Esophagus (tissue), 2 donors: ENCODE data around the gene FGF11. TPM values are rescaled to one million over a fixed set of nuclear protein-coding genes. Genes with fewer than 3 reads are reported as not detected.
"Not testable (repeated sequence)": the region's sequence is repeated elsewhere in the genome, so short reads cannot be mapped to it uniquely, and the experiment has no call there.

ENCODE experiments used
- H3K27ac ChIP-seq, 2 donors: one replicate each; pipeline ENCODE4 v1.5.1; 2013; ENCODE audit warnings: low read depth in 2 of 2, mild to moderate bottlenecking in 2 of 2, inconsistent platforms in 1 of 2, low read length in 1 of 2, moderate library complexity in 1 of 2
- H3K27me3 ChIP-seq, 2 donors: one replicate each; pipeline ENCODE4 v1.6.1; 2013; ENCODE audit warnings: low read length in 2 of 2, control low read depth in 1 of 2, mild to moderate bottlenecking in 1 of 2; ENCODE audit not compliant: insufficient read depth in 2 of 2, control insufficient read depth in 1 of 2
- H3K36me3 ChIP-seq, 2 donors: one replicate each; pipeline ENCODE4 v1.6.1; 2013; ENCODE audit warnings: low read length in 1 of 2; ENCODE audit not compliant: control insufficient read depth in 2 of 2, insufficient read depth in 2 of 2
- H3K4me1 ChIP-seq, 2 donors: one replicate each; pipeline ENCODE4 v1.6.1; 2013; ENCODE audit warnings: low read length in 1 of 2; ENCODE audit not compliant: control insufficient read depth in 2 of 2, insufficient read depth in 2 of 2
- H3K4me3 ChIP-seq, 2 donors: one replicate each; pipeline ENCODE4 v1.5.1; 2013; ENCODE audit warnings: low read length in 2 of 2, mild to moderate bottlenecking in 2 of 2, low read depth in 1 of 2, moderate library complexity in 1 of 2
- H3K9me3 ChIP-seq, 2 donors: one replicate each; pipeline ENCODE4 v1.6.1; 2013; ENCODE audit warnings: mild to moderate bottlenecking in 2 of 2, low read depth in 1 of 2, low read length in 1 of 2, moderate library complexity in 1 of 2; ENCODE audit not compliant: control insufficient read depth in 2 of 2, insufficient read depth in 1 of 2
- WGBS, 2 donors: extraction: QIAGEN DNeasy Blood & Tissue Kit; methylation state at CpG; one replicate each; pipeline ENCODE4 v1.1.7; 2013; 5-methylcytosine and 5-hydroxymethylcytosine counted together
- polyA plus RNA-seq, 2 donors: library from polyadenylated mRNA; stranded (reverse); fragments of 200-250 nt; gene quantifications; one replicate each; pipeline ENCODE4 v1.2.3, GENCODE V29; 2013
- donor health status: healthy with polysubstance abuse.
- donor health status: Bipolar disorder and iron deficiency.

The FGF11 gene
- polyA plus RNA-seq, 2 donors = 5.6 to 16.5 TPM

DNA sequence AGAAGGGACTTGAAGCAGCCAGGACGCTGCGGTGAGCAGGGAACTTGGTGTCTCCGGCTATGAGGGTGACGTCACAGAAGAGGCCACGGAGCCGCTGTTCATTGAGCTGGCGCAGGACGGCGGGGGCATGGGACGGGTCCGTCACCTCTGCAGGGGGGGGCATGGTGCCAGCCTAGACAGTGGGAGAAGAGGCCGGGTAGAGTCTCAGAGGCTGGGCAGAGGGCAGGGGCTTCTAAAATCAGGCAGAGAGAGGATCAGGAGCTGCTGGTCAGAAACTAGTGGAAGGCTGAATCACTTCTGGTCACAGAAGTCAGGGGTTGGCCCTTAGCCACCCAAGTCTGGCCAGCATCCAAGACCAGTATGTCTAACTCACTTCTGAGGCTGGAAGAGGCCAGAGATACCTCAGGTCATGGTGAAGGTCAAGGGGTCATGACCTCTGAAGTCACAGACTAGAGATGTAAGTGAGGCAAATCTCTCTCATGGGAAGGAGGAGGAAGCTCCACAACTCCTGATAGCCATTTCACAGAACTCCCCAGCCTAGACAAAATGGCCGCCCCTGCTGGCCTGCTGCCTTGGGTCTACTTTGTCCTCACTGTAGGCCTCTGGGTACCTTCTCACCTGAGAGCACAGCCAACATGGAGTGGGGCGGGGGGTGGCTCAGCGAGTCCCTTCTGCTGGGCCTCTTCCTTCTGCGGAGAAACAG lies 27.5 kb downstream of the FGF11 start:
- Histone ChIP-seq H3K36me3 (peaks cover 0 to 33% of the 10 kb centered on the region in 2 donors), H3K4me3 (no peak overlapping the region), H3K27ac (peak overlapping the region in 1 of 2 donors; percentile 58), H3K9me3 (peaks cover 0 to 2% of the 10 kb centered on the region in 2 donors), H3K27me3 (no peaks in the 10 kb centered on the region), H3K4me1 (peaks cover 0 to 1% of the 10 kb centered on the region in 2 donors)
- WGBS, 2 donors = 83 to 84% methylated on average over 16 of the region's 16 CpGs

DNA sequence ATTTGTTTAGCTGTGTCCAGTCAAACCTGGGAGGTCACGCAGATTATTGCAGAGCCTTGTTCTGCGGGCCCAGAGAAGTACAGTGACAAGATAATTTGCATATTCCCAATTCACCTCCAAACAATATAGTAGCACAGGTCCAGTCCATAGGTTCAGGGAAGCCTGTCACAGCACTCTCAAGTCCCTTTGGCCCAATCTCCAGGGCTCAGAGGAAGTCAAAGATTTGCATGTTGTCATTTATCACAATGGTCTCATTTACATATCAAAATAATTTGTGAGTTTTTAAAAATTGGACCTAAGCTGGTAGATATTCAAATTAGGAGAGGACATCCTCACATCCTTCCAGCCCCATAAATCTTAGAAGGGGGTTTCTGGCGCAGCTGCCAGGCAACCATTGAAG lies 28.2 kb downstream of the FGF11 start:
- WGBS, 2 donors = 91 to 93% methylated on average over 3 of the region's 3 CpGs
- peaks cover 0 to 2% of the 10 kb centered on the region in 2 donors for H3K9me3 ChIP-seq
- peaks cover 0 to 29% of the 10 kb centered on the region in 2 donors for H3K36me3 ChIP-seq
- peaks cover 0 to 3% of the 10 kb centered on the region in 2 donors for H3K4me1 ChIP-seq
- no peaks in the 10 kb centered on the region for H3K27me3 ChIP-seq
- H3K27ac ChIP-seq = peak overlapping the region in 1 of 2 donors; percentile 58
- no peak overlapping the region for H3K4me3 ChIP-seq

DNA sequence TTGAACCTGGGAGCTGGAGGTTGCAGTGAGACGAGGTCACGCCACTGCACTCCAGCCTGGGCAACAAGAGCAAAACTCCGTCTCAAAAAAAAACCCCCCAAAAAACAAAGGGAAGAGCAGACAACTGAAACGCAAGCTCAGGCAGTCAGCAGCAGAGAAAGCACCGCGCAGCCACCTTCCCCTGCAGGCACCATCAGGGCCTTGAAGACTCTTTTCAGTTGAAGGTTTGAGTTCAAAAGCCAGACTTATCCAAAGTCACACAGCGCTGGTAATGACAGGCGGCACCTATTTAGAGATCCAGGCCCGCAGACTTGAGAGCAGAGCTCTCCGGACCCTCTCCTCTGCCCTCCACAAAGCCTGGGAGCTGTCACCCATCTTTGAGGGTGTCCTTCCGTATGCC lies 29.0 kb downstream of the FGF11 start:
- peaks cover 0 to 21% of the 10 kb centered on the region in 2 donors for H3K36me3 ChIP-seq

DNA sequence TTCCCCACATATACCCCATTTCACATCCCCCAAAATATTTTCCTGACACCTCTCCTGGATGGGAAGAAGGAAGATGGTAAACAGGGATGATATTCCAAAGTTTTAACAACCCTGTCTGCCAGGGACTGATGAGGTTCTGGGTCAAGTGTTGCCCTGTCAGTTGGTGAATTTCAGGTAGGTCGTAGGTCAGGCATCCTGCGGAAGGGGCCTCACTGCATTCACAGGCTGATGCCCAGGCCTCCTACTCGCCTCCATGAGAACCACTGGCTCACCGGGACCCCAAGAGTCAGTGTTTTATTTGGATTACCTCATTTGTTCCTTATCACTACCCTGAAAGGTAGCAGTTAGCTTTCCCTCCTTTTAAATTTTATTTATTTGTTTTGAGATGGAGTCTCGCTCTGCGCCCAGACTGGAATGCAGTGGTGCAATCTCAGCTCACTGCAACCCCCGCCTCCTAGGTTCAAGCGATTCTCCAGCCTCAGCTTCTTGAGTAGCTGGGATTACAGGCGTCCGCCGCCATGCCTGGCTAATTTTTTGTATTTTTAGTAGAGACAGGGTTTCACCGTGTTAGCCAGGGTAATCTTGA lies 29.6 kb downstream of the FGF11 start:
- Histone ChIP-seq H3K4me1 (peaks cover 0 to 3% of the 10 kb centered on the region in 2 donors), H3K36me3 (peaks cover 0 to 15% of the 10 kb centered on the region in 2 donors), H3K27ac (no peak overlapping the region), H3K9me3 (peaks cover 0 to 2% of the 10 kb centered on the region in 2 donors), H3K27me3 (no peaks in the 10 kb centered on the region), H3K4me3 (no peak overlapping the region)
- 77 to 82% methylated on average over 12 of the region's 12 CpGs for WGBS, 2 donors

More for the DNA sequence above, 29.0 kb downstream of the FGF11 start:
- Histone ChIP-seq H3K4me3 (no peak overlapping the region), H3K9me3 (peaks cover 0 to 2% of the 10 kb centered on the region in 2 donors), H3K27ac (no peak overlapping the region), H3K27me3 (no peaks in the 10 kb centered on the region), H3K4me1 (peaks cover 0 to 3% of the 10 kb centered on the region in 2 donors)
- WGBS, 2 donors = 88 to 93% methylated on average over 11 of the region's 11 CpGs

DNA sequence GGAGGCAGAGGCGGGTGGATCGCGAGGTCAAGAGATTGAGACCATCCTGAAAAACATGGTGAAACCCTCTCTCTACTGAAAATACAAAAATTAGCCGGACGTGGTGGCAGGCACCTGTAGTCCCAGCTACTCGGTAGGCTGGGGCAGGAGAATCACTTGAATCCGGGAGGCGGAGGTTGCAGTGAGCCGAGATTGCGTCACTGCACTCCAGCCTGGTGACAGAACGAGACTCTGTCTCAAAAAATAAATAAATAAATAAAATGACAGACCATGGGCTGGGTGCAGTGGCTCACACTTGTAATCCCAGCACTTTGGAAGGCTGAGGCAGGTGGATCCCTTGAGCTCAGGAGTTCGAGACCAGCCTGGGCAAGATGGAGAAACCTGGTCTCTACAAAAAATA lies 30.5 kb downstream of the FGF11 start:
- H3K27ac ChIP-seq, H3K27me3 ChIP-seq, H3K4me1 ChIP-seq, H3K9me3 ChIP-seq, H3K4me3 ChIP-seq: not testable (repeated sequence)
- H3K36me3 ChIP-seq = peaks cover 0 to 13% of the 10 kb centered on the region in 2 donors
- 93 to 96% methylated on average over 12 of the region's 12 CpGs for WGBS, 2 donors

DNA sequence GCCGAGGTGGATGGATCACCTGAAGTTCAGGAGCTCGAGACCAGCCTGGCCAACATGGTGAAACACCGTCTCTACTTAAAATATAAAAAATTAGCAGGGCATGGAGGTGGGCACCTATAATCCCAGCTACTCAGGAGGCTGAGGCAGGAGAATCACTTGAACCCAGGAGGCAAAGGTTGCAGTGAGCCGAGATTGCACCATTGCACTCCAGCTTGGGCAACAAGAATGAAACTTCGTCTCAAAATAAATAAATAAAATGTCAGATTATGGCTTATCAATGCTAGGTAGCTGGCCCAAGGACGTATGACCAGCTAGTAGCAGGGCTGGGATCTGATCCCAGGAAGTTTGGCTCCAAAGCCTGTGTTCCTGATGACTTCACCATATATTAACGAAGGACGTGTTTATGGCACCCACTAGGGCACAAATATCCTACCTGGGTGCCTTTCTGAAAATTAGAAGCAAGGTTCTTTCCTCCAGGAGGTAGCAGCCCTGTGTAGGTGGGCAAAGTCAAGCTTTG lies 31.2 kb downstream of the FGF11 start:
- peaks cover 0 to 12% of the 10 kb centered on the region in 2 donors for H3K36me3 ChIP-seq
- H3K27me3 ChIP-seq, H3K27ac ChIP-seq, H3K4me1 ChIP-seq, H3K4me3 ChIP-seq, H3K9me3 ChIP-seq: not testable (repeated sequence)
- 73 to 80% methylated on average over 8 of the region's 8 CpGs for WGBS, 2 donors

DNA sequence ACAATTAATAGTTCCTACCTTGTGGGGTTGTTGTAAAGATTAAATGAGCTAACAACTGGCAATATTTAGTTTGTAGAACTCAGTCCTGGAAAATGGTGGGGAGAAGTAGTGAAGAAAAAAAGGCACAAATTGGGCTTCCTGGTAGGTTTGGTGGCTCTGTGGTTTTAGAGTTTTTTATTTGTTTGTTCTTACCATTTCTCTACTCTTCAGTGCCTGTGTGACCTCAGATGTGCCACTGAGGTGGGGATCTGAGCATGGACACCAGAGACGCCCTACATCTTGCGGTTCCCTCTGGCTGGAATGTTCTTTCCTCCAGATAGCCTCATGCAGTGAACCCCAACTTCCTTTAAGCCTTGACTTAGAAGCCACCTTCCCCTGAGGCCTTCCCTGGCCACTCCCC lies 32.4 kb downstream of the FGF11 start:
- no peak overlapping the region for H3K4me3 ChIP-seq
- H3K4me1 ChIP-seq = peaks cover 6 to 15% of the 10 kb centered on the region in 2 donors
- peaks cover 0 to 2% of the 10 kb centered on the region in 2 donors for H3K9me3 ChIP-seq
- peak overlapping the region in 1 of 2 donors; percentile 27 for H3K27ac ChIP-seq
- 61 to 67% methylated on average over 2 of the region's 2 CpGs for WGBS, 2 donors
- H3K27me3 ChIP-seq = no peaks in the 10 kb centered on the region
- H3K36me3 ChIP-seq = peaks cover 0 to 2% of the 10 kb centered on the region in 2 donors

DNA sequence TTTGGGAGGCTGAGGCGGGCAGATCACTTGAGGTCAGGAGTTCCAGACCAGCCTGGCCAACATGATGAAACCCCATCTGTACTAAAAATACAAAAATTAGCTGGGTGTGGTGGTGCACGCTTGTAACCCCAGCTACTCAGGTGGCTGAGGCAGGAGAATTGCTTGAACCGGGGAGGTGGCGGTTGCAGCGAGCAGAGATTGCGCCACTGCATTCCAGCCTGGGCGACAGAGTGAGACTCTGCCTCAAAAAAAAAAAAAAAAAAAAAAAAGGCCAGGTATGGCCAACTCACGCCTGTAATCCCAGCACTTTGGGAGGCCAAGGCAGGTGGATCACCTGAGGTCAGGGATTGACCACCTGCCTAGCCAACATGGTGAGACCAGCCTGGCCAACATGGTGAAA lies 35.5 kb downstream of the FGF11 start:
- Histone ChIP-seq H3K4me1 (peaks cover 12 to 31% of the 10 kb centered on the region in 2 donors), H3K27ac (peak overlapping the region in 1 of 2 donors; percentile 96)
- WGBS, 2 donors = 65 to 71% methylated on average over 8 of the region's 8 CpGs
- H3K9me3 ChIP-seq, H3K27me3 ChIP-seq, H3K36me3 ChIP-seq, H3K4me3 ChIP-seq: not testable (repeated sequence)

DNA sequence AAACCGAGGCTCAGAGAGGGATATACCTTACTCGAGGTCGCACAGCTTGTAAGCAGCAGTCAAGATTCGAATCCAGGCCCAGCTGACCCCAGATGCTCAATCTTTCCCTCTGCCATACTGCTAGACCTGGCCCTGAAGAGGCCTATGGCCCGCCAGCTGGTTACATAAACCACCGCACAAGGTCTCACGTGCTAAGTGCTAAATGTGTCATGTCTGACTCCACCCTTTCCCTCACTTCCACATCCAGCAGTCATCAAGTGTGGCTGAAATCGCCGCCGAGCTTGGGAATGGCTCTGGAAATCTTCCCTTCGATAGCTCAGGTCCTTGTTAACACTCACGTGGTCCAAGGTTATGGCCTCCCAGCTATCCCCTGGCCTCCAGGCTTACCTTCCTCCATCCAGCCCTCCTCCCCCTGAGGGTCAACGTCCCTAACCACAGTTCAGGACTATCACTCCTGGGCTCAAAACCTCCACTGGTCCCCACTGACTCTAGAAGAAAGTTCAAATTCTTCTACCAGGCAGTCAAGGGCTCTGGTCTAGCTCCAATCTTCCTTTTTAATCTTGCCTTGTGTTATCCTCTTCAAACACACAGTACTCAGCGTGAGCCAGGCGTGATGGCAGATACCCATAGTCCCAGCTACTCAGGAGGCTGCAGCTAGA lies 36.6 kb downstream of the FGF11 start:
- peak overlapping the region; percentile 96 to 100 for H3K27ac ChIP-seq
- no peak overlapping the region for H3K4me3 ChIP-seq
- H3K36me3 ChIP-seq = no peaks in the 10 kb centered on the region
- H3K4me1 ChIP-seq = peaks cover 12 to 31% of the 10 kb centered on the region in 2 donors
- 43 to 56% methylated on average over 15 of the region's 15 CpGs for WGBS, 2 donors
- H3K27me3 ChIP-seq = no peaks in the 10 kb centered on the region
- no peaks in the 10 kb centered on the region for H3K9me3 ChIP-seq
